HCT116 (cell line): Measurements from ENCODE around the gene PAK1. TPM values are rescaled to one million over a fixed set of nuclear protein-coding genes. Genes with fewer than 3 reads are reported as not detected.

Source experiments
- ATAC-seq: fragments of 200-7000 bp; cut with Tn5 transposase; 2 replicates; pipeline ENCODE4 v1.9.1; 2020; ENCODE audit warnings: mild to moderate bottlenecking, moderate library complexity
- BruUV-seq: library from RNA; stranded (reverse); fragments of 400-500 nt; replicated peaks from 2 replicates; lab custom pipeline; 2021; lab: Mats Ljungman, UMichigan
- CTCF ChIA-PET: fragments of 300-600 bp; sonication (Branson Sonifier 250); formaldehyde crosslinking; loops from one replicate; lab custom pipeline; 2021; ENCODE audit warnings: antibody characterized with exemption; lab: Charles Lee
- POLR2A ChIA-PET: fragments of 300-600, 350-600 bp; sonication (Branson Sonifier 250); formaldehyde crosslinking; loops from one replicate; lab custom pipeline; 2021; ENCODE audit warnings: antibody characterized with exemption; lab: Charles Lee
- RAD21 ChIA-PET, 2 experiments: fragments of 300-600 bp; sonication (Branson Sonifier 250); formaldehyde crosslinking; loops; one replicate each; lab custom pipeline; 2023; ENCODE audit warnings: low total read pairs in 2 of 2; ENCODE audit not compliant: uncharacterized antibody in 2 of 2, unreplicated experiment in 2 of 2, low non-redundant PET in 1 of 2; lab: Charles Lee
- DNase-seq: peaks from one replicate; pipeline ENCODE4 v3.0.0-alpha.2; 2010; ENCODE audit warnings: low read depth, low spot score
- H2AFZ ChIP-seq: fragments of 200-600 bp; shearing (Covaris generic), sonication (generic); 2 replicates; pipeline ENCODE4 v1.6.1; 2017; ENCODE audit warnings: low read depth, mixed run types, mixed read lengths, antibody characterized with exemption, low read length; ENCODE audit not compliant: poor library complexity, severe bottlenecking
- H3K27ac ChIP-seq: 2 replicates; pipeline ENCODE4 v1.5.1; 2012; ENCODE audit warnings: low read depth, low read length
- H3K27me3 ChIP-seq: fragments of 200-600 bp; sonication (generic); 2 replicates; pipeline ENCODE4 v1.6.1; 2016; ENCODE audit warnings: mixed run types, low read length, mixed read lengths; ENCODE audit not compliant: insufficient read depth
- H3K36me3 ChIP-seq, 2 experiments: fragments of 200-500 bp in 1 of 2; fragments of 200-600 bp in 1 of 2; sonication (Bioruptor generic) in 1 of 2; sonication (generic) in 1 of 2; 2 replicates each; pipeline versions ENCODE4 v1.5.1 to v1.6.1; 2014 to 2016; ENCODE audit warnings: low read length in 2 of 2, inconsistent platforms in 1 of 2, mixed read lengths in 1 of 2, mixed run types in 1 of 2; ENCODE audit not compliant: insufficient read depth in 2 of 2, control insufficient read depth in 1 of 2
- H3K4me1 ChIP-seq, 2 experiments: fragments of 200-600 bp in 1 of 2; sonication (generic) in 1 of 2; 2 replicates each; pipeline versions ENCODE4 v1.5.1 to v1.6.1; 2012 to 2017; ENCODE audit warnings: low read length in 2 of 2, inconsistent platforms in 1 of 2, mild to moderate bottlenecking in 1 of 2, mixed read lengths in 1 of 2, mixed run types in 1 of 2, moderate library complexity in 1 of 2; ENCODE audit not compliant: insufficient read depth in 2 of 2, control insufficient read depth in 1 of 2
- H3K4me2 ChIP-seq: fragments of 200-600 bp; sonication (generic); 2 replicates; pipeline ENCODE4 v1.6.1; 2017; ENCODE audit warnings: mixed run types, low read length, mixed read lengths
- H3K4me3 ChIP-seq, 2 experiments: fragments of 200-600 bp in 1 of 2; sonication (generic) in 1 of 2; replicated peaks in 1 of 2; 2 replicates each; pipeline ENCODE4 v1.5.1; 2011 to 2016; ENCODE audit warnings: low read length in 2 of 2, control low read depth in 1 of 2, low read depth in 1 of 2, mild to moderate bottlenecking in 1 of 2, mixed read lengths in 1 of 2, mixed run types in 1 of 2
- H3K79me2 ChIP-seq: fragments of 200-600 bp; sonication (generic); 2 replicates; pipeline ENCODE4 v1.6.1; 2017; ENCODE audit warnings: mild to moderate bottlenecking, mixed run types, low read length, moderate library complexity, mixed read lengths; ENCODE audit not compliant: insufficient read depth
- H3K9ac ChIP-seq: fragments of 200-600 bp; sonication (generic); 2 replicates; pipeline ENCODE4 v1.6.1; 2016; ENCODE audit warnings: low read length, mixed read lengths
- H3K9me2 ChIP-seq: fragments of 200-600 bp; sonication (generic), shearing (Covaris generic); 2 replicates; pipeline ENCODE4 v1.6.1; 2017; ENCODE audit warnings: mixed run types, mild to moderate bottlenecking, moderate library complexity; ENCODE audit not compliant: insufficient read depth
- H3K9me3 ChIP-seq, 2 experiments: fragments of 200-500 bp in 1 of 2; fragments of 200-600 bp in 1 of 2; sonication (Bioruptor generic) in 1 of 2; sonication (generic) in 1 of 2; 2 replicates each; pipeline ENCODE4 v1.6.1; 2014 to 2017; ENCODE audit warnings: low read length in 2 of 2, mixed read lengths in 2 of 2, inconsistent platforms in 1 of 2, low read depth in 1 of 2, mild to moderate bottlenecking in 1 of 2, mixed run types in 1 of 2, moderate library complexity in 1 of 2; ENCODE audit not compliant: control insufficient read depth in 1 of 2, insufficient read depth in 1 of 2
- H4K20me1 ChIP-seq: fragments of 200-600 bp; sonication (generic), shearing (Covaris generic); 2 replicates; pipeline ENCODE4 v1.6.1; 2017; ENCODE audit warnings: mixed run types, mild to moderate bottlenecking, moderate library complexity; ENCODE audit not compliant: insufficient read depth
- ATF3 ChIP-seq: IDR thresholded peaks from 2 replicates; pipeline ENCODE4 v1.6.1; 2012
- CTCF ChIP-seq, 3 experiments: fragments of 200-600 bp in 1 of 3; sonication (generic) in 1 of 3; IDR thresholded peaks in 2 of 3; conservative IDR thresholded peaks in 1 of 3; 2 replicates each; pipeline ENCODE4 v1.5.1; 2012 to 2017; ENCODE audit warnings: low read depth in 2 of 3, low read length in 2 of 3, antibody characterized with exemption in 1 of 3, borderline replicate concordance in 1 of 3, control low read depth in 1 of 3, mild to moderate bottlenecking in 1 of 3, mixed read lengths in 1 of 3, mixed run types in 1 of 3, moderate library complexity in 1 of 3; ENCODE audit not compliant: insufficient read depth in 1 of 3
- EGR1 ChIP-seq: IDR thresholded peaks from 2 replicates; pipeline ENCODE4 v1.6.1; 2012; ENCODE audit warnings: low read depth
- EZH2phosphoT487 ChIP-seq: fragments of 200-600 bp; IDR thresholded peaks from 2 replicates; pipeline ENCODE4 v1.6.1; 2018; ENCODE audit warnings: antibody characterized with exemption, borderline replicate concordance
- JUND ChIP-seq: IDR thresholded peaks from 2 replicates; pipeline ENCODE4 v1.6.1; 2012
- TCF7L2 ChIP-seq: IDR thresholded peaks from 2 replicates; pipeline ENCODE4 v1.7.0; 2011; ENCODE audit warnings: borderline replicate concordance, inconsistent platforms; ENCODE audit not compliant: insufficient read depth, insufficient read length; ENCODE audit errors: extremely low read depth
- intact Hi-C: fragments of 100-400 bp; cut with micrococcal nuclease; formaldehyde crosslinking; loops from 2 replicates; pipeline ENCODE4 v1.10.0; 2022
- total RNA-seq: library from RNA; stranded (reverse); gene quantifications from one replicate; pipeline ENCODE4 v1.2.1, GENCODE V29; 2021; ENCODE audit not compliant: unreplicated experiment
- TF ChIP-seq, protein P1 (sequence below): IDR thresholded peaks from 2 replicates; pipeline ENCODE4 v1.6.1; 2012; ENCODE audit warnings: low read depth

The PAK1 gene
- total RNA-seq, 1 experiment from 2014 or later = 56.1 TPM

GRCh38 chr11:77440678-77441077, 33.2 kb downstream of the PAK1 start:
- TF ChIP-seq TCF7L2 (no peak), JUND (no peak), EGR1 (no peak)
- H4K20me1 ChIP-seq = no peaks in the 10 kb centered on the region
- H3K4me2 ChIP-seq = no peak overlapping the region
- CTCF ChIA-PET = no interaction called here
- H3K9me3 ChIP-seq = no peaks in the 10 kb centered on the region
- H3K4me3 ChIP-seq = no peak overlapping the region
- no peak for ATAC-seq
- POLR2A ChIA-PET = no interaction called here
- H3K27ac ChIP-seq = no peak overlapping the region
- H3K9me2 ChIP-seq = no peaks in the 10 kb centered on the region
- H3K36me3 ChIP-seq = no peaks in the 10 kb centered on the region
- intact Hi-C loops = no loop called here
- no peak for DNase-seq
- no peaks in the 10 kb centered on the region for H3K27me3 ChIP-seq
- no peaks in the 10 kb centered on the region for H3K4me1 ChIP-seq
- BruUV-seq = no TSS peak
- H3K9ac ChIP-seq = no peak overlapping the region
- H2AFZ ChIP-seq = no peak overlapping the region
- no peaks in the 10 kb centered on the region for H3K79me2 ChIP-seq
- RAD21 ChIA-PET = no interaction called here

- DNase-seq = no peak
- POLR2A ChIA-PET = no interaction called here
Measured at GRCh38 chr11:77438487-77438886, 35.4 kb downstream of the PAK1 start.

More at GRCh38 chr11:77438487-77438886, 35.4 kb downstream of the PAK1 start:
- no peak for ATAC-seq
- H3K36me3 ChIP-seq = no peaks in the 10 kb centered on the region
- H3K4me1 ChIP-seq = no peaks in the 10 kb centered on the region
- ChIA-PET CTCF (no interaction called here), RAD21 (no interaction called here)
- intact Hi-C loops = no loop called here
- no peak overlapping the region for H3K4me3 ChIP-seq
- BruUV-seq = no TSS peak
- H4K20me1 ChIP-seq = no peaks in the 10 kb centered on the region
- no peaks in the 10 kb centered on the region for H3K27me3 ChIP-seq
- H3K79me2 ChIP-seq = no peaks in the 10 kb centered on the region
- no peak overlapping the region for H3K4me2 ChIP-seq
- H3K9me3 ChIP-seq = no peaks in the 10 kb centered on the region
- no peak overlapping the region for H3K27ac ChIP-seq
- H3K9me2 ChIP-seq = no peaks in the 10 kb centered on the region
- H3K9ac ChIP-seq = no peak overlapping the region
- TF ChIP-seq ATF3 (no peak), EZH2phosphoT487 (no peak), CTCF (IDR thresholded peaks at IDR 0.05 in 2 of 3, conservative IDR thresholded peaks at IDR 0.05 in 1 of 3; ENCODE audit: borderline replicate concordance in 1 of 3, insufficient read depth in 1 of 3, low read depth in 2 of 3, low read length in 2 of 3) (no peak), JUND (no peak)
- TF ChIP-seq, protein P1, sequence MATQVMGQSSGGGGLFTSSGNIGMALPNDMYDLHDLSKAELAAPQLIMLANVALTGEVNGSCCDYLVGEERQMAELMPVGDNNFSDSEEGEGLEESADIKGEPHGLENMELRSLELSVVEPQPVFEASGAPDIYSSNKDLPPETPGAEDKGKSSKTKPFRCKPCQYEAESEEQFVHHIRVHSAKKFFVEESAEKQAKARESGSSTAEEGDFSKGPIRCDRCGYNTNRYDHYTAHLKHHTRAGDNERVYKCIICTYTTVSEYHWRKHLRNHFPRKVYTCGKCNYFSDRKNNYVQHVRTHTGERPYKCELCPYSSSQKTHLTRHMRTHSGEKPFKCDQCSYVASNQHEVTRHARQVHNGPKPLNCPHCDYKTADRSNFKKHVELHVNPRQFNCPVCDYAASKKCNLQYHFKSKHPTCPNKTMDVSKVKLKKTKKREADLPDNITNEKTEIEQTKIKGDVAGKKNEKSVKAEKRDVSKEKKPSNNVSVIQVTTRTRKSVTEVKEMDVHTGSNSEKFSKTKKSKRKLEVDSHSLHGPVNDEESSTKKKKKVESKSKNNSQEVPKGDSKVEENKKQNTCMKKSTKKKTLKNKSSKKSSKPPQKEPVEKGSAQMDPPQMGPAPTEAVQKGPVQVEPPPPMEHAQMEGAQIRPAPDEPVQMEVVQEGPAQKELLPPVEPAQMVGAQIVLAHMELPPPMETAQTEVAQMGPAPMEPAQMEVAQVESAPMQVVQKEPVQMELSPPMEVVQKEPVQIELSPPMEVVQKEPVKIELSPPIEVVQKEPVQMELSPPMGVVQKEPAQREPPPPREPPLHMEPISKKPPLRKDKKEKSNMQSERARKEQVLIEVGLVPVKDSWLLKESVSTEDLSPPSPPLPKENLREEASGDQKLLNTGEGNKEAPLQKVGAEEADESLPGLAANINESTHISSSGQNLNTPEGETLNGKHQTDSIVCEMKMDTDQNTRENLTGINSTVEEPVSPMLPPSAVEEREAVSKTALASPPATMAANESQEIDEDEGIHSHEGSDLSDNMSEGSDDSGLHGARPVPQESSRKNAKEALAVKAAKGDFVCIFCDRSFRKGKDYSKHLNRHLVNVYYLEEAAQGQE = no peak
- H2AFZ ChIP-seq = no peak overlapping the region
